ENCODE data around the gene NCOA7. TPM values are rescaled to one million over a fixed set of nuclear protein-coding genes. Genes with fewer than 3 reads are reported as not detected.
"Not testable (repeated sequence)": the region's sequence is repeated elsewhere in the genome, so short reads cannot be mapped to it uniquely, and the experiment has no call there.

The NCOA7 gene
- total and polyA plus RNA-seq, 7 experiments from 2014 or later, result 12.8 to 55.6 (median 31.9) TPM

DNA sequence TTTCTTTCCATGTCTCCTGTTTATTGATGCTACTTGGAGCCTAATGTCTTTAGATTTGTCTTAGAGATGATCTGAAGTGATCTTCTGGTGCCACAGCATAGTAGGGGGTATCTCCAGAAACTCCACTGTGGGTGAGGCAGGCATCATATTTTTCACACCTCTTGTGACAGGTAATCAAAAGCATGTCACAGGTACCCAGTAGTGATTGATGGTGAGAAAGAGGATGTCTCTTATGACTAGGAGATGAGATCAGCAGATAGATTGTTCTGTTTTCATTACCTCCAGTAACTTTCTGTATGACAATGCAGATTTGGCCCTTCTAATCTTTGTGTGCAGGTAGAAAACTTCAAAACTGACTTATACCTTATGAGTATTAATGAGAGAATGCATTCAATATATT lies 13.5 kb downstream of the NCOA7 start:
- CTCF ChIA-PET, result no interaction called here
- H3K27ac Mint-ChIP-seq, result no peak overlapping the region
- Histone ChIP-seq H3K4me1 (ENCODE audit: control insufficient read depth in 2 of 2, insufficient read depth in 2 of 2, low read length in 2 of 2) (peaks cover 0 to 7% of the 10 kb centered on the region in 2 donors), H3K36me3 (ENCODE audit: control insufficient read depth in 2 of 3, insufficient read depth in 3 of 3, low read length in 3 of 3) (peaks cover 0 to 5% (median 0%) of the 10 kb centered on the region in 3 experiments), H3K4me3 (ENCODE audit: low read length) (no peak overlapping the region), H3K27me3 (ENCODE audit: control insufficient read depth in 2 of 2, insufficient read depth in 2 of 2, low read length in 2 of 2) (no peaks in the 10 kb centered on the region), H3K9me3 (ENCODE audit: control insufficient read depth in 2 of 3, low read length in 3 of 3) (no peaks in the 10 kb centered on the region), H3K27ac (ENCODE audit: low read depth, low read length) (no peak overlapping the region)
- POLR2A ChIA-PET, result interaction anchor here (0.6 kb wide), 1 partner anchor 20 kb away, joined by 3 read pairs; no protein-coding TSS in a partner anchor
- ATAC-seq (peak; percentile 49), DNase-seq (no peak)
- intact Hi-C loops (cut with micrococcal nuclease), result no loop called here
- H3K36me3 Mint-ChIP-seq, result peaks cover 5 to 60% (median 25%) of the 10 kb centered on the region in 5 donors
- H3K9me3 Mint-ChIP-seq, result no peaks in the 10 kb centered on the region
- H3K4me3 Mint-ChIP-seq, result peak overlapping the region in 1 of 10 donors; percentile 11
- no peaks in the 10 kb centered on the region for H3K27me3 Mint-ChIP-seq
- peaks cover 21 to 62% (median 42%) of the 10 kb centered on the region in 7 donors for H3K4me1 Mint-ChIP-seq

DNA sequence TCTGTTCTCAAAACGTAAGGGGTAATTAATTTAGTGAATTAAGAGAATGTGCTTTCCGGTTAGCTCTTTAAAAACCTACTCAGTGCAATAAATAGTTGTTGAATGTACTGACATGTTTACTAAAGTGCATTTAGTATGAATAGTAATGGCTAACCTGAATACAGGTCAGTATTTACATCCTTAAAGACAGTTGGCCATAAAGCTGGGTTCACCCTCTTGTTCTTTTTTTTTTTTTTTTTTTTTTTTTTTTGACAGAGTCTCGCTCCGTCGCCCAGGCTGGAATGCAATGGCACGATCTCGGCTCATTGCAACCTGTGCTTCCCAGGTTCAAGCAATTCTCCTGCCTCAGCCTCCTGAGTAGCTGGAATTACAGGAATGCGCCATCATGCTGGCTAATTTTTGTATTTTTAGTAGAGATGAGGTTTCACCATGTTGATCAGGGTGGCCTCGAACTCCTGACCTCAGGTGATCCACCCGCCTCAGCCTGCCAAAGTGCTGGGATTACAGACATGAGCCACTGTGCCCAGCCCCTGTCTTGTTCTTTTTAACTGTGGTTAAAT lies 14.2 kb downstream of the NCOA7 start:
- H3K27ac Mint-ChIP-seq; H3K27me3 Mint-ChIP-seq; H3K27ac ChIP-seq (ENCODE audit: low read depth, low read length); H3K27me3 ChIP-seq (ENCODE audit: control insufficient read depth in 2 of 2, insufficient read depth in 2 of 2, low read length in 2 of 2); H3K9me3 ChIP-seq (ENCODE audit: control insufficient read depth in 2 of 3, low read length in 3 of 3); H3K4me1 ChIP-seq (ENCODE audit: control insufficient read depth in 2 of 2, insufficient read depth in 2 of 2, low read length in 2 of 2); CTCF ChIA-PET; DNase-seq; intact Hi-C loops (cut with micrococcal nuclease); H3K4me3 Mint-ChIP-seq; H3K9me3 Mint-ChIP-seq; ATAC-seq; H3K4me3 ChIP-seq (ENCODE audit: low read length); H3K36me3 ChIP-seq (ENCODE audit: control insufficient read depth in 2 of 3, insufficient read depth in 3 of 3, low read length in 3 of 3): not testable (repeated sequence)
- POLR2A ChIA-PET, result interaction anchor here (0.6 kb wide), 1 partner anchor 21 kb away, joined by 3 read pairs; no protein-coding TSS in a partner anchor
- H3K4me1 Mint-ChIP-seq, result peaks cover 21 to 64% (median 41%) of the 10 kb centered on the region in 7 donors
- H3K36me3 Mint-ChIP-seq, result peaks cover 5 to 57% (median 21%) of the 10 kb centered on the region in 5 donors

GRCh38 chr6:125806813-125807212 lies 16.1 kb downstream of the NCOA7 start:
- intact Hi-C loops (cut with micrococcal nuclease), result no loop called here
- peaks cover 5 to 49% (median 21%) of the 10 kb centered on the region in 5 donors for H3K36me3 Mint-ChIP-seq
- Histone ChIP-seq H3K9me3 (ENCODE audit: control insufficient read depth in 2 of 3, low read length in 3 of 3) (no peaks in the 10 kb centered on the region), H3K4me3 (ENCODE audit: low read length) (no peak overlapping the region), H3K4me1 (ENCODE audit: control insufficient read depth in 2 of 2, insufficient read depth in 2 of 2, low read length in 2 of 2) (peaks cover 0 to 7% of the 10 kb centered on the region in 2 donors), H3K27me3 (ENCODE audit: control insufficient read depth in 2 of 2, insufficient read depth in 2 of 2, low read length in 2 of 2) (no peaks in the 10 kb centered on the region), H3K27ac (ENCODE audit: low read depth, low read length) (no peak overlapping the region), H3K36me3 (ENCODE audit: control insufficient read depth in 2 of 3, insufficient read depth in 3 of 3, low read length in 3 of 3) (peaks cover 0 to 5% (median 0%) of the 10 kb centered on the region in 3 experiments)
- ChIA-PET POLR2A (interaction anchor here (1.0 to 2.5 kb wide), 2 partner anchors 16 to 18 kb away, joined by 6 to 11 read pairs; partner anchors contain the start of gene NCOA7), CTCF (interaction anchor here (0.6 kb wide), 1 partner anchor 77 kb away, joined by 3 read pairs; no protein-coding TSS in a partner anchor)
- H3K27ac Mint-ChIP-seq, result peak overlapping the region in 1 of 9 donors; percentile 12
- ATAC-seq (no peak), DNase-seq (no peak)
- H3K4me3 Mint-ChIP-seq, result no peak overlapping the region
- H3K4me1 Mint-ChIP-seq, result peaks cover 21 to 73% (median 54%) of the 10 kb centered on the region in 7 donors
- H3K27me3 Mint-ChIP-seq, result no peaks in the 10 kb centered on the region
- H3K9me3 Mint-ChIP-seq, result no peaks in the 10 kb centered on the region

- Histone ChIP-seq H3K9me3 (ENCODE audit: control insufficient read depth in 2 of 3, low read length in 3 of 3) (no peaks in the 10 kb centered on the region), H3K36me3 (ENCODE audit: control insufficient read depth in 2 of 3, insufficient read depth in 3 of 3, low read length in 3 of 3) (peaks cover 0 to 5% (median 0%) of the 10 kb centered on the region in 3 experiments), H3K4me1 (ENCODE audit: control insufficient read depth in 2 of 2, insufficient read depth in 2 of 2, low read length in 2 of 2) (peaks cover 0 to 7% of the 10 kb centered on the region in 2 donors), H3K27ac (ENCODE audit: low read depth, low read length) (no peak overlapping the region), H3K27me3 (ENCODE audit: control insufficient read depth in 2 of 2, insufficient read depth in 2 of 2, low read length in 2 of 2) (no peaks in the 10 kb centered on the region), H3K4me3 (ENCODE audit: low read length) (no peak overlapping the region)
- ChIA-PET CTCF (no interaction called here), POLR2A (interaction anchor here (1.0 to 2.5 kb wide), 2 partner anchors 17 to 18 kb away, joined by 6 to 11 read pairs; partner anchors contain the start of gene NCOA7)
- DNase-seq (no peak), ATAC-seq (no peak)
- intact Hi-C loops (cut with micrococcal nuclease), result no loop called here
- Mint-ChIP-seq H3K9me3 (no peaks in the 10 kb centered on the region), H3K27ac (peak overlapping the region in 2 of 9 donors; percentile 12 to 57), H3K27me3 (no peaks in the 10 kb centered on the region), H3K36me3 (peaks cover 5 to 47% (median 24%) of the 10 kb centered on the region in 5 donors), H3K4me3 (no peak overlapping the region), H3K4me1 (peaks cover 20 to 74% (median 55%) of the 10 kb centered on the region in 7 donors)
Measured at GRCh38 chr6:125807293-125807692, 16.5 kb downstream of the NCOA7 start.

DNA sequence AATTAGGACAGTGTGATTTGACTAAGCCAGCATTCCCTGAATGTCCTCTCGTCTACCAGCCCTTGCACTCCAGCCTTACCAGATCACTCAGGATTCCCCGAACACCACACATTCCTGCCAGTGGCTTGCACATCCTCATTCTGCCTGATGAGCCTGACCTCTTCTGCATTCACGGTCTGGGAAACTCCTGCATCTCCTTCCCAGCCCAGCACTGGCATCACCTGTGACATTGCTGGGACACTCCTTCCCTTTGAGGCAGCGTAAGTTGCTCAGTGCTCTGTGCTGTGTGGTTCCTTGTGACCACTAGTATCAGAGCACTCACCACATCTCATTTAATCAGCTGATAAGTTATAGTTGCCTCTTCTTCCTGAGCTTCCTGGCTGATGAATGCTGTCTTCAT lies 17.3 kb downstream of the NCOA7 start:
- DNase-seq, result no peak
- Histone ChIP-seq H3K27ac (ENCODE audit: low read depth, low read length) (no peak overlapping the region), H3K4me3 (ENCODE audit: low read length) (no peak overlapping the region), H3K4me1 (ENCODE audit: control insufficient read depth in 2 of 2, insufficient read depth in 2 of 2, low read length in 2 of 2) (peaks cover 0 to 7% of the 10 kb centered on the region in 2 donors), H3K27me3 (ENCODE audit: control insufficient read depth in 2 of 2, insufficient read depth in 2 of 2, low read length in 2 of 2) (no peaks in the 10 kb centered on the region), H3K36me3 (ENCODE audit: control insufficient read depth in 2 of 3, insufficient read depth in 3 of 3, low read length in 3 of 3) (peaks cover 0 to 5% (median 0%) of the 10 kb centered on the region in 3 experiments), H3K9me3 (ENCODE audit: control insufficient read depth in 2 of 3, low read length in 3 of 3) (no peaks in the 10 kb centered on the region)
- intact Hi-C loops (cut with micrococcal nuclease), result no loop called here
- ChIA-PET POLR2A (interaction anchor here (2.5 kb wide), 1 partner anchor 18 kb away, joined by 11 read pairs; the partner anchor contains the start of gene NCOA7), CTCF (no interaction called here)
- Mint-ChIP-seq H3K4me3 (peak overlapping the region in 1 of 10 donors; percentile 37), H3K9me3 (no peaks in the 10 kb centered on the region), H3K27me3 (no peaks in the 10 kb centered on the region), H3K27ac (peak overlapping the region in 1 of 9 donors; percentile 3), H3K36me3 (peaks cover 9 to 49% (median 27%) of the 10 kb centered on the region in 5 donors), H3K4me1 (peaks cover 20 to 74% (median 54%) of the 10 kb centered on the region in 7 donors)
- peak; percentile 59 for ATAC-seq

DNA sequence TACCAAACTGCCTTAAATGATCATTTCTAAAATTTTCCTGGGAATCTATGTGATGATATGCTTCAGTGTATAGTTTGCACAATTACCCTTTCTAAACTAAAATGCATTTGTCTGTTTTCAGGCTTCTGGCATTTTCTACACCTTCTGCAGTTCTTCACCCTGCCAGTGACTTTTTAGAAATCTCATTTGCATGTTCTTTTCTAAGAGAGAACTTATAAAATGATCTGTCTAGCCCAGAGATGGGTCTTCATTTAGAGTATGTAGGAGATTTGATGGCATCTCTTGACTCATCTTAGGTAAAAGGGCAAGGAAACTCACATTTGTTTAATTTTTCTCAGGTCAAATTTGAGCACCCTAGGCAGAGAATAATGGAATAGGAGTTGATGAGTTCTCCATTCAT lies 17.8 kb downstream of the NCOA7 start:
- Histone ChIP-seq H3K4me3 (ENCODE audit: low read length) (no peak overlapping the region), H3K36me3 (ENCODE audit: control insufficient read depth in 2 of 3, insufficient read depth in 3 of 3, low read length in 3 of 3) (peaks cover 0 to 5% (median 0%) of the 10 kb centered on the region in 3 experiments), H3K4me1 (ENCODE audit: control insufficient read depth in 2 of 2, insufficient read depth in 2 of 2, low read length in 2 of 2) (peaks cover 0 to 7% of the 10 kb centered on the region in 2 donors), H3K27me3 (ENCODE audit: control insufficient read depth in 2 of 2, insufficient read depth in 2 of 2, low read length in 2 of 2) (no peaks in the 10 kb centered on the region), H3K27ac (ENCODE audit: low read depth, low read length) (no peak overlapping the region), H3K9me3 (ENCODE audit: control insufficient read depth in 2 of 3, low read length in 3 of 3) (no peaks in the 10 kb centered on the region)
- Mint-ChIP-seq H3K4me1 (peaks cover 18 to 72% (median 48%) of the 10 kb centered on the region in 7 donors), H3K27me3 (no peaks in the 10 kb centered on the region), H3K4me3 (no peak overlapping the region), H3K27ac (peak overlapping the region in 1 of 9 donors; percentile 3), H3K36me3 (peaks cover 9 to 44% (median 27%) of the 10 kb centered on the region in 5 donors), H3K9me3 (no peaks in the 10 kb centered on the region)
- POLR2A ChIA-PET, result no interaction called here
- DNase-seq (no peak), ATAC-seq (no peak)
- intact Hi-C loops (cut with micrococcal nuclease), result no loop called here
- CTCF ChIA-PET, result no interaction called here
